ENCODE measurements around the gene GALR3.

GRCh38 chr22:37802310-37803194 lies 20.6 kb upstream of the GALR3 start:
- TF ChIP-seq CEBPB (IDR thresholded peaks at IDR 0.05; ENCODE audit: low read depth, low read length) = peak; percentile 78
- no peak for TF ChIP-seq POLR2A (IDR thresholded peaks at IDR 0.05; ENCODE audit: low read depth, low read length)
- no peak for TF ChIP-seq CTCF (conservative IDR thresholded peaks at IDR 0.05; ENCODE audit: low read depth, low read length)
- TF ChIP-seq SMC3 (IDR thresholded peaks at IDR 0.05; ENCODE audit: low read depth, low read length) = no peak
- TF ChIP-seq ELK1 (IDR thresholded peaks at IDR 0.05; ENCODE audit: borderline replicate concordance, low read depth, low read length) = no peak
- no peak for TF ChIP-seq MAFK (IDR thresholded peaks at IDR 0.05; ENCODE audit: low read depth, low read length)
- no peak for TF ChIP-seq CHD1 (IDR thresholded peaks at IDR 0.05; ENCODE audit: low read depth, low read length)
- TF ChIP-seq MXI1 (IDR thresholded peaks at IDR 0.05; ENCODE audit: borderline replicate concordance, low read depth, low read length) = no peak
- TF ChIP-seq RCOR1 (IDR thresholded peaks at IDR 0.05; ENCODE audit: insufficient replicate concordance, low read length) = no peak
- TF ChIP-seq RAD21 (IDR thresholded peaks at IDR 0.05; ENCODE audit: low read length) = no peak
- no peak for TF ChIP-seq USF2 (IDR thresholded peaks at IDR 0.05; ENCODE audit: low read depth, low read length)

All from IMR-90 (cell line).